Naive thymus-derived CD4-positive, alpha-beta T cell (primary cell): Measurements from ENCODE around the gene TRAF7. TPM values are rescaled to one million over a fixed set of nuclear protein-coding genes. Genes with fewer than 3 reads are reported as not detected.
"Not testable (repeated sequence)": the region's sequence is repeated elsewhere in the genome, so short reads cannot be mapped to it uniquely, and the experiment has no call there.

Experiments
- ATAC-seq: fragments of 150-1000 bp; cut with Tn5 transposase; 2 replicates; pipeline ENCODE4 v1.10.0; 2021; ENCODE audit warnings: mild to moderate bottlenecking, moderate library complexity
- CTCF ChIA-PET: fragments of 350-600 bp; sonication (Branson Sonifier 250); formaldehyde crosslinking; loops from one replicate; lab custom pipeline; 2021; ENCODE audit warnings: antibody characterized with exemption; lab: Charles Lee
- POLR2A ChIA-PET: fragments of 350-600 bp; sonication (Branson Sonifier 250); formaldehyde crosslinking; loops from one replicate; lab custom pipeline; 2021; ENCODE audit warnings: antibody characterized with exemption, inconsistent platforms; lab: Charles Lee
- DNase-seq, 9 donors: peaks; one replicate each; pipeline versions ENCODE4 v3.0.0 to v3.0.0-alpha.2; 2020 to 2022; ENCODE audit warnings: mixed read lengths in 1 of 9
- H3K27ac ChIP-seq: one replicate; pipeline ENCODE4 v1.7.0; 2013; ENCODE audit warnings: mild to moderate bottlenecking, low read depth, low read length, moderate library complexity
- H3K27me3 ChIP-seq, 2 donors: one replicate each; pipeline ENCODE4 v1.7.0; 2013; ENCODE audit warnings: low read length in 2 of 2, mild to moderate bottlenecking in 2 of 2, moderate library complexity in 2 of 2; ENCODE audit not compliant: control insufficient read depth in 2 of 2, insufficient read depth in 2 of 2
- H3K36me3 ChIP-seq, 3 experiments: 1 replicate in 2 of 3; 2 replicates in 1 of 3; pipeline ENCODE4 v1.7.0; 2013; ENCODE audit warnings: low read length in 3 of 3, mild to moderate bottlenecking in 3 of 3, moderate library complexity in 1 of 3; ENCODE audit not compliant: insufficient read depth in 3 of 3, control insufficient read depth in 2 of 3
- H3K4me1 ChIP-seq, 2 donors: one replicate each; pipeline ENCODE4 v1.7.0; 2013; ENCODE audit warnings: low read length in 2 of 2, mild to moderate bottlenecking in 2 of 2, moderate library complexity in 1 of 2; ENCODE audit not compliant: control insufficient read depth in 2 of 2, insufficient read depth in 2 of 2
- H3K4me3 ChIP-seq: 2 replicates; pipeline ENCODE4 v1.7.0; 2013; ENCODE audit warnings: mild to moderate bottlenecking, low read length
- H3K9me3 ChIP-seq, 3 experiments: 1 replicate in 2 of 3; 2 replicates in 1 of 3; pipeline ENCODE4 v1.7.0; 2013; ENCODE audit warnings: low read length in 3 of 3; ENCODE audit not compliant: control insufficient read depth in 2 of 3
- H3K27ac Mint-ChIP-seq, 9 donors: one replicate each; pipeline ENCODE4 v1.8.0; 2020 to 2022; ENCODE audit warnings: mixed read lengths in 9 of 9, mild to moderate bottlenecking in 8 of 9, moderate library complexity in 5 of 9, inconsistent platforms in 2 of 9
- H3K27me3 Mint-ChIP-seq, 5 donors: one replicate each; pipeline ENCODE4 v1.8.0; 2021 to 2022; ENCODE audit warnings: mixed read lengths in 5 of 5, mild to moderate bottlenecking in 1 of 5
- H3K36me3 Mint-ChIP-seq, 5 donors: one replicate each; pipeline ENCODE4 v1.8.0; 2020 to 2022; ENCODE audit warnings: mixed read lengths in 5 of 5, mild to moderate bottlenecking in 3 of 5, inconsistent platforms in 1 of 5
- H3K4me1 Mint-ChIP-seq, 7 donors: one replicate each; pipeline ENCODE4 v1.8.0; 2020 to 2022; ENCODE audit warnings: mixed read lengths in 7 of 7, mild to moderate bottlenecking in 3 of 7, inconsistent platforms in 1 of 7
- H3K4me3 Mint-ChIP-seq, 10 donors: one replicate each; pipeline ENCODE4 v1.8.0; 2020 to 2022; ENCODE audit warnings: mild to moderate bottlenecking in 10 of 10, mixed read lengths in 10 of 10, moderate library complexity in 6 of 10, inconsistent platforms in 2 of 10
- H3K9me3 Mint-ChIP-seq, 11 donors: one replicate each; pipeline ENCODE4 v1.8.0; 2020 to 2022; ENCODE audit warnings: mixed read lengths in 11 of 11, mild to moderate bottlenecking in 4 of 11, inconsistent platforms in 1 of 11, moderate library complexity in 1 of 11
- intact Hi-C, 2 donors: fragments of 100-400 bp; cut with micrococcal nuclease; formaldehyde crosslinking; loops; one replicate each; pipeline ENCODE4 v1.15.1; 2023
- polyA plus RNA-seq, 2 donors: library from polyadenylated mRNA; unstranded; fragments of 300-500 nt; fragmentation: Illumina TruSeq; gene quantifications; one replicate each; pipeline ENCODE4 v1.2.3, GENCODE V29; 2021
- total RNA-seq, 6 experiments: library from RNA in 5 of 6; stranded (reverse) in 5 of 6; gene quantifications; 1 replicate in 5 of 6; 2 replicates in 1 of 6; pipeline ENCODE4 v1.2.3 and lab custom pipeline; 2021 to 2026

TRAF7 gene
- total and polyA plus RNA-seq, 7 experiments from 2014 or later = 4.8 to 58.3 (median 34.8) TPM

GRCh38 chr16:2133797-2134196 is 21.8 kb upstream of the TRAF7 start:
- H3K36me3 Mint-ChIP-seq, H3K36me3 ChIP-seq, H3K9me3 Mint-ChIP-seq, H3K4me1 ChIP-seq, DNase-seq, H3K27me3 Mint-ChIP-seq, ATAC-seq, H3K4me3 ChIP-seq, intact Hi-C loops, POLR2A ChIA-PET, H3K27ac ChIP-seq, CTCF ChIA-PET, H3K27me3 ChIP-seq, H3K27ac Mint-ChIP-seq, H3K9me3 ChIP-seq: not testable (repeated sequence)
- Mint-ChIP-seq H3K4me1 (peaks cover 7 to 16% (median 9%) of the 10 kb centered on the region in 7 donors), H3K4me3 (peak overlapping the region in 1 of 10 donors; percentile 41)

- ATAC-seq, intact Hi-C loops, POLR2A ChIA-PET, H3K36me3 Mint-ChIP-seq, H3K4me3 ChIP-seq, H3K27ac Mint-ChIP-seq, H3K27ac ChIP-seq, H3K27me3 ChIP-seq, H3K9me3 Mint-ChIP-seq, H3K36me3 ChIP-seq, H3K27me3 Mint-ChIP-seq, CTCF ChIA-PET, H3K9me3 ChIP-seq, H3K4me1 ChIP-seq: not testable (repeated sequence)
- Mint-ChIP-seq H3K4me1 (peaks cover 7 to 16% (median 9%) of the 10 kb centered on the region in 7 donors), H3K4me3 (peak overlapping the region; percentile 53 to 86 (median 78))
- peak in 1 of 9 donors; percentile 50 for DNase-seq
Measured at GRCh38 chr16:2135071-2135470, 20.5 kb upstream of the TRAF7 start.

- H3K27me3 Mint-ChIP-seq, H3K27me3 ChIP-seq, H3K9me3 ChIP-seq, H3K9me3 Mint-ChIP-seq, H3K4me1 ChIP-seq, H3K36me3 ChIP-seq, H3K36me3 Mint-ChIP-seq: not testable (repeated sequence)
- DNase-seq (peak; percentile 90 to 100 (median 98)), ATAC-seq (peak; percentile 88)
- peak within 1 kb of the TSS; percentile 28 for H3K4me3 ChIP-seq
- intact Hi-C loops = loop anchor here (1.0 kb wide), 2 partner anchors 19 to 113 kb away; partner anchors contain the start of gene TRAF7 (in 1 of the 2)
- peak within 1 kb of the TSS; percentile 55 for H3K27ac ChIP-seq
- ChIA-PET CTCF (interaction anchor here (0.8 to 1.6 kb wide), 2 partner anchors 19 to 132 kb away, joined by 3 to 11 read pairs; partner anchors contain the start of gene TRAF7), POLR2A (interaction anchor here (0.6 to 2.7 kb wide), 5 partner anchors 15 to 1167 kb away, joined by 3 to 14 read pairs (median 7); partner anchors contain the start of genes TBL3 and TRAF7)
- peak within 1 kb of the TSS; percentile 83 to 98 (median 95) for H3K27ac Mint-ChIP-seq
- peaks cover 9 to 22% (median 15%) of the 10 kb centered on the region in 7 donors for H3K4me1 Mint-ChIP-seq
- H3K4me3 Mint-ChIP-seq = peak within 1 kb of the TSS; percentile 89 to 99 (median 93)
Measured at GRCh38 chr16:2135770-2136490, 19.7 kb upstream of the TRAF7 start, which contains the start of gene PKD1. TSS of gene PKD1 (minus strand) at chr16:2135898. CDS start at chr16:2135689, 209 bp downstream.

GRCh38 chr16:2142942-2143877 is 12.4 kb upstream of the TRAF7 start:
- Mint-ChIP-seq H3K27me3 (no peaks in the 10 kb centered on the region), H3K36me3 (no peaks in the 10 kb centered on the region), H3K4me1 (peaks cover 2 to 13% (median 6%) of the 10 kb centered on the region in 7 donors), H3K9me3 (no peaks in the 10 kb centered on the region), H3K27ac (no peak overlapping the region), H3K4me3 (no peak overlapping the region)
- Histone ChIP-seq H3K27me3 (no peaks in the 10 kb centered on the region), H3K36me3 (no peaks in the 10 kb centered on the region), H3K4me1 (no peaks in the 10 kb centered on the region), H3K27ac (no peak overlapping the region), H3K9me3 (no peaks in the 10 kb centered on the region), H3K4me3 (no peak overlapping the region)
- CTCF ChIA-PET = interaction anchor here (0.6 to 4.3 kb wide), 3 partner anchors 12 to 223 kb away, joined by 3 to 42 read pairs (median 7); partner anchors contain the start of gene NPW
- ATAC-seq = no peak
- intact Hi-C loops = no loop called here
- no peak for DNase-seq
- POLR2A ChIA-PET = interaction anchor here (1.0 to 1.2 kb wide), 2 partner anchors 10 to 124 kb away, joined by 3 to 6 read pairs; no protein-coding TSS in a partner anchor

- Histone ChIP-seq H3K27me3 (no peaks in the 10 kb centered on the region), H3K4me1 (peaks cover 0 to 2% of the 10 kb centered on the region in 2 donors), H3K4me3 (no peak overlapping the region), H3K36me3 (no peaks in the 10 kb centered on the region), H3K9me3 (no peaks in the 10 kb centered on the region), H3K27ac (no peak overlapping the region)
- intact Hi-C loops = no loop called here
- Mint-ChIP-seq H3K4me1 (peaks cover 2 to 13% (median 6%) of the 10 kb centered on the region in 7 donors), H3K27me3 (no peaks in the 10 kb centered on the region), H3K4me3 (no peak overlapping the region), H3K9me3 (no peaks in the 10 kb centered on the region), H3K36me3 (no peaks in the 10 kb centered on the region), H3K27ac (no peak overlapping the region)
- ChIA-PET CTCF (interaction anchor here (0.7 kb wide), 1 partner anchor 11 kb away, joined by 3 read pairs; no protein-coding TSS in a partner anchor), POLR2A (interaction anchor here (1.2 kb wide), 1 partner anchor 9 kb away, joined by 6 read pairs; no protein-coding TSS in a partner anchor)
- DNase-seq (no peak), ATAC-seq (no peak)
Measured at GRCh38 chr16:2143878-2144485, 11.6 kb upstream of the TRAF7 start.

- peaks cover 0 to 6% (median under 1%) of the 10 kb centered on the region in 7 donors for H3K4me1 Mint-ChIP-seq
- ChIA-PET CTCF (no interaction called here), POLR2A (interaction anchor here (0.5 to 0.9 kb wide), 4 partner anchors 9 to 572 kb away, joined by 3 to 5 read pairs (median 4); partner anchors contain the start of gene TRAF7)
- H3K27me3 ChIP-seq = no peaks in the 10 kb centered on the region
- no peaks in the 10 kb centered on the region for H3K9me3 ChIP-seq
- DNase-seq = no peak
- H3K27me3 Mint-ChIP-seq = peaks cover 0 to 3% (median 0%) of the 10 kb centered on the region in 5 donors
- H3K4me3 ChIP-seq = no peak overlapping the region
- no peak overlapping the region for H3K4me3 Mint-ChIP-seq
- no peak overlapping the region for H3K27ac ChIP-seq
- no peaks in the 10 kb centered on the region for H3K9me3 Mint-ChIP-seq
- no peaks in the 10 kb centered on the region for H3K36me3 Mint-ChIP-seq
- ATAC-seq = no peak
- H3K4me1 ChIP-seq = peaks cover 3 to 19% of the 10 kb centered on the region in 2 donors
- intact Hi-C loops = no loop called here
- H3K36me3 ChIP-seq = no peaks in the 10 kb centered on the region
- H3K27ac Mint-ChIP-seq = peak overlapping the region in 2 of 9 donors; percentile 6 to 21
Measured at GRCh38 chr16:2145843-2146242, 9.7 kb upstream of the TRAF7 start.
